Eye (tissue), 1 donor: ENCODE results near the gene ZNF385B.

Experiments
- DNase-seq: peaks from one replicate; pipeline ENCODE4 v3.0.0-alpha.2; 2015

Gene ZNF385B

GRCh38 chr2:179543361-179543901 lies 318.0 kb downstream of the ZNF385B start:
- peak; percentile 44 for DNase-seq

DNA sequence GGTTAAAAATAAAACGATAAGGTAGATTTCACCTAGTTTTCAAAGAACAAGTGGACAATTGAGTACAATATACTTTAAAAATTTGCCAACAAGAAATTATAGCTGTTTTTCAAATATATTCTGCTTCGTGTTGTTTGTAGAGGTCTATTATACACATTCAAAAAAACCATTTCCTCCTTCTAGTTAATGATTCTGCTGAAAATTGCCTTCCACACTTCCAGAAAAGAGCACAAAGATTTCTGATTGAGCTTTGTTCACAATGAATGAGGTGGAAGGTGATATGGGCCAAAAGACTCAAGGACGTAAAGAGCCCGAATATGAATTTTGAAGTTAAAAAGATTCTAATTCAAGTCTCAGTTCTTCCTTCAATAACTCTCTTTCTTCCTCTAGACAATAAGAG lies 319.8 kb downstream of the ZNF385B start:
- no peak for DNase-seq

- DNase-seq: no peak
Measured at GRCh38 chr2:179539124-179539511, 322.3 kb downstream of the ZNF385B start.

GRCh38 chr2:179538406-179539123 lies 322.8 kb downstream of the ZNF385B start:
- no peak for DNase-seq

DNA sequence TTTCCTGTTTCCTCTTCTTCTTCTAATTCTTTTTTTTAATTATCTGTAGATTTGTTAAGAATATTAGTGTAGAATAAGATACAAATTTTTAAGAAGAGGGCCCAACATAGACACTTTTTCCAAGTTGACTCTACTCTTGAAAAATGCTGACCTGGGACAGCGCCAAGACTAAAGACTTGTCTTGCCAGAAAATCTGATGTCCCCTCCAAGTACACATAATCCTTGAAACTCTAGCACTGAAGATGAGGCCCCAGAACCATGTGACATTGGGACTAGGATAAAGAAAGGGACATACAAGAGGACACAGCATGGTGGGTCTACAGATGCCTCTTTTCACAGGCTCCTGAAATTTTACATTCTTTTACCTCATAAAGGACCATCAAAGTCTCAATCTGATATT lies 325.2 kb downstream of the ZNF385B start:
- DNase-seq: no peak

DNA sequence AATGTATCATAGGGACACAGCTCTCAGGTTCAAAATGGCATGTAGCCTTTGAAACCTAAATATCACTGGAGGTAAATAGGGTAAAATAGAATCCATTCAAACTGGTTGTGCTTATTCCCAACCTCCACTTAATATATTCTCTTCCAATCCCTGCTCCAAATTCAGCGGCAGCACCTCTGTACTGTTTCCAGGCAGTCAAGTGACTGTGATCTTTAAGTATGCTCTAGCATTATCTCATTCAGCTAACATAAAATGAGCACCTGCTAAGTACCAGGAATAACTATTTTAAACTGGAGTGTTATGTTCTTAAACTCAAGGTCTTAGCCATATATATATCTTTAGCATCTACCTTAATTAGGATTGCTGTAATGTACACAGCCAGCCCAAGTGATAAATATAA lies 327.5 kb downstream of the ZNF385B start:
- DNase-seq: no peak

GRCh38 chr2:179532863-179533278 lies 328.5 kb downstream of the ZNF385B start:
- DNase-seq: peak; percentile 66

DNA sequence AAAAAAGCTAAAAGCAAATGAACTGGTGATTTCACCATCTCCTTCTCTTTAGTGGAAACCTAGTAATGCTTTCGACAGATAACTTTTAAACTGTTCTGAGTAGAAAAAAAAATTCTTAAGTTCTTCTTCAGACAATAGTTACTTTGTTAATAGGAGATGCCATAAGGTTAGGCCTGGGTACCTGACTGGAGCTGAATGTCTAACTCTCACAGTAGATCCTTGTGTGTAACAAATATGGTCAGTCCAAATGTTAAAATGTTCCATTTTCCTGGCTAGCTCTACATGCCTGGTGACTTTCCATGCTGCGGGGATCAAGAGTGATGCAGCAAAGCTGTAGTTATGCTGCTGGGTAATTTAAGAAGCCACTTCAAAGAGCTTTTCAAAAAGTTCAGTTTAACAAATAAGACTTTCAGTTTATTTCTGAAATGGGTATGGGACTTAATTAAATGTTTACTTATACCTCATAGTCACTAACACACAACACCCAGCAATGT lies 332.8 kb downstream of the ZNF385B start:
- DNase-seq: no peak

GRCh38 chr2:179525340-179525739 lies 336.1 kb downstream of the ZNF385B start:
- no peak for DNase-seq

DNA sequence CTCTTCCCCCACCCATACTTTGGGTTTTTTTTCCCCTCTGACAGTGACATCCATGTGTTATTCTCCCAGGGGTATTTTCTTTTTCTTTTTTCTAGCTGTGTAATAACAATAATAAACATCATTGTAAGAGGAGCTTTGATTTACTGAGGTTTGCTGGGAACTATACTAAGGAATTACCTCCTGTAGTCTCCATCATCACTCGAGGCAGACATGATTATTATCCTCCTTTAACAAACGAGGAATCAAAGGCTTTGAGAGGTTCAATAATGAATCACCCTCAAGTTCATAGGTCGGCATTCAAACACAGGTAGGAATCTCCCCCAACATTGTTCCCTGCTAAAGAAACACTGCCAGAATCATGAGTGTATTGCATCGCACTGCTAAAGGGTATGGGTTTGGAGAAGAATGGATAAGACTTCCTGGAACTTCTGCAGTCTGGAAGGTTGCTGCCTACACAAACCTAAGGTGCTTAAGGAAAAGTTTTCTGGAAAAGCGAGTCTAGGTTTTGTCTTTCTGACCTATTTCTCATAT lies 336.5 kb downstream of the ZNF385B start:
- DNase-seq: no peak

GRCh38 chr2:179521944-179522343 lies 339.5 kb downstream of the ZNF385B start:
- DNase-seq: no peak

- no peak for DNase-seq
Measured at GRCh38 chr2:179518830-179519229, 342.6 kb downstream of the ZNF385B start.

DNA sequence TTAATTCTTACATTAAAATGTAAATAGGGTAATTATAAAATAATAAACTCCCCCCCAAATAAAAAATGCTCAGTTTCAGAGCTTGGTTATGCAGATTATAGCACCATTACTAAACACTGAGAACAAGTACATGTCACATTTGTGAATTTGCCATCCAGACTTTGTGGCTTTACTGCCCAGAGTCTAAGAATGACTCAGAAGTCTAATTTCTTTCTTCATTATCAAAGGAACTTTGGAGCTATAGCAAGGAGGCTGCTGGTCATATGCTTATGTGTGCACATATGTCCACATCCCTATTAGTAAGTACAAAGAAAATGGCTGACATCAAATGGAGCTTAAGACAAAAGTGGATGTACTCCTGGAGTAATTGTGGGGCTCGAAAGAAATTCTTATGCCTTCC lies 348.2 kb downstream of the ZNF385B start:
- no peak for DNase-seq

GRCh38 chr2:179512281-179513035 lies 349.0 kb downstream of the ZNF385B start:
- no peak for DNase-seq

GRCh38 chr2:179511105-179511789 lies 350.2 kb downstream of the ZNF385B start:
- DNase-seq: no peak

DNA sequence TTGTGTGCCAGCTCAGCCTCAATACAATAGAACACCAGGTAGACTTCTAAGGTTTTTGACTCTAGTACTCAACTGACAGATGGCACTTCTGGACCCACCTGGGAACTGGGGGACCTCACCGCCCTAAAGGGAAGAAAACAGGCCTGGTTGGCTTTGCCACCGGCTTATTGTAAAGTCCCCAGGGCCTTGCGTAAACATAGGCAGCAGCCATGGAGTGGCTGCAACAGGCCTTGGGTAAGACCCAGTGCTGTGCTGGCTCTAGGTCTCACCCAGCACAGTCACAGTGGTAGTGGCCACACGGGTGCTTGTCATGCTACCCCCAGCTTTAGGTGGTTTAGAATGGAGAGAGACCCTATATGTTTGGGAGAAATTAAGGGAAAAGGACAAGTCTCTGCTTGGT lies 366.1 kb downstream of the ZNF385B start:
- DNase-seq: no peak

- DNase-seq: no peak
Measured at GRCh38 chr2:179488563-179488962, 372.8 kb downstream of the ZNF385B start.

DNA sequence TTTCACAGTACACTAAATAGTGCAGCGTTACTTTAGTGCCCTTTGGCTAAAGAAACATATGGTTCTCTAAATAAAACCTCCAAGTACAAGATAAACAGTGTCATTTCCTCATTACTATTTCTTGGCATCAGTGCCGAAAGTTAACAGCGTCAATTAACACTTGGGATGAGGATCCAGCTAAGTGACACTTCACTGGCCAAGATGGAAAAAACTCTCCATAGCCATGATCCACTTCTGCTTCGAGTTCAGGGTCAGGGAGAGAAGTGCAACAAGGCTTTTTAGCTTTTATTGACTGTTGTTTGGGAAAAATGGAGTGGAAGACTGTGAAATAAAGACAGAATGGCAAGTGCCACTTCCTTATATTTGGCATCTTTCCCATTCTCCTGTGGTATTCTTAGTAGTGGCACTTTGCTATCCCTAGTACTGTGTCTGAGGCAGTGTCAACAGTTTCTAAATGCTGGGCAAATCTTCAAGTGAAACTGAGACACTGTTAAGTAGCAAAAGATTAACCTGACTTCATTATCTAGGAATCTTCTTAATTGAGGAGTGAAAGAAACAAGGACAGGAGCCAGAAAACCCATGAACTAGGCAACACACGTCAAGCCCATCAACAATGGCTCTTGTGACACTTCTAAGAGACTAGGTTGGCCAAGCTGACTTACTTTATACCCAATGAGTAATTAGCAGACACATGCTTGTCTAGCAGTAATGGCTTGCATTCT lies 374.2 kb downstream of the ZNF385B start:
- DNase-seq: no peak

- DNase-seq: no peak
Measured at GRCh38 chr2:179483131-179483530, 378.3 kb downstream of the ZNF385B start.

GRCh38 chr2:179479947-179480346 lies 381.5 kb downstream of the ZNF385B start:
- no peak for DNase-seq

GRCh38 chr2:179478771-179479170 lies 382.6 kb downstream of the ZNF385B start:
- no peak for DNase-seq

DNA sequence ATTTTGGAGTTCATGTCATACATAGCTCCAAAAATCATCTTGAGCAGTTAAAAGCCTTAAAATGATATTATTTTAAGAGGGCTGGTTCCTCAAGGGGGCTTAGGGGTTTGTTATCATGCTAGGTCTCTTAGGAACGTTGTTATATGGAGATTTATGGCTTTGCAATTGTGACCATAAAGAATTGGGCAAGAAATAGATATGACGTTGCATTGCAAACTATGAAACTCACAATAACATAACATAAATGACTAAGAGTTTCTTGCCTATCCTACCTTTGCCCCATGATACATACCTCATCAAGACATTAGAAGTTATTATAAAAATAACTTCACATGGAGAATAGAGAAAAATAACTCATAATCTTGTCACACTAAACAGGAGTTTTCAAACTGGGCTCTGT lies 390.4 kb downstream of the ZNF385B start:
- no peak for DNase-seq
